Panc1 (cell line): ENCODE results near the gene SOWAHB. TPM values are rescaled to one million over a fixed set of nuclear protein-coding genes. Genes with fewer than 3 reads are reported as not detected.

Experiments used
- ATAC-seq: fragments of 200-7000 bp; cut with Tn5 transposase; 2 replicates; pipeline ENCODE4 v1.9.1; 2020; ENCODE audit warnings: mild to moderate bottlenecking, moderate library complexity
- BruUV-seq: library from RNA; stranded (reverse); fragments of 400-500 nt; replicated peaks from 2 replicates; lab custom pipeline; 2021; lab: Mats Ljungman, UMichigan
- CTCF ChIA-PET: fragments of 300-600 bp; sonication (Branson Sonifier 250); formaldehyde crosslinking; loops from one replicate; lab custom pipeline; 2022; ENCODE audit warnings: antibody characterized with exemption; lab: Charles Lee
- POLR2A ChIA-PET: fragments of 300-600 bp; sonication (Branson Sonifier 250); formaldehyde crosslinking; loops from one replicate; lab custom pipeline; 2022; ENCODE audit warnings: antibody characterized with exemption; lab: Charles Lee
- DNase-seq: peaks from one replicate; pipeline ENCODE4 v3.0.0-alpha.2; 2010; ENCODE audit warnings: low read depth, low spot score
- H3K27ac ChIP-seq: 2 replicates; pipeline ENCODE4 v1.5.1; 2011; ENCODE audit warnings: mild to moderate bottlenecking, low read length, inconsistent platforms
- H3K27me3 ChIP-seq: fragments of 200-500 bp; sonication (Bioruptor generic); 2 replicates; pipeline ENCODE4 v1.6.0; 2014; ENCODE audit warnings: low read length, inconsistent platforms; ENCODE audit not compliant: control insufficient read depth, insufficient read depth
- H3K36me3 ChIP-seq: fragments of 200-500 bp; sonication (Bioruptor generic); 2 replicates; pipeline ENCODE4 v1.5.1; 2014; ENCODE audit warnings: inconsistent platforms, mild to moderate bottlenecking, low read length, moderate library complexity; ENCODE audit not compliant: control insufficient read depth, insufficient read depth
- H3K4me1 ChIP-seq: 2 replicates; pipeline ENCODE4 v1.5.1; 2011; ENCODE audit warnings: inconsistent platforms, mild to moderate bottlenecking, low read length, moderate library complexity; ENCODE audit not compliant: control insufficient read depth, insufficient read depth
- H3K4me3 ChIP-seq, 2 experiments: 2 replicates each; pipeline ENCODE4 v1.5.1; 2011 to 2012; ENCODE audit warnings: low read depth in 2 of 2, low read length in 2 of 2, mild to moderate bottlenecking in 2 of 2, inconsistent platforms in 1 of 2, moderate library complexity in 1 of 2
- H3K9me3 ChIP-seq: fragments of 200-500 bp; sonication (Bioruptor generic); 2 replicates; pipeline ENCODE4 v1.5.1; 2014; ENCODE audit warnings: low read depth, mild to moderate bottlenecking, inconsistent platforms, low read length, moderate library complexity; ENCODE audit not compliant: control insufficient read depth, insufficient read depth
- POLR2AphosphoS5 ChIP-seq: IDR thresholded peaks from 2 replicates; pipeline ENCODE4 v1.6.1; 2012; ENCODE audit warnings: mild to moderate bottlenecking, low read depth, low read length, moderate library complexity
- SIN3A ChIP-seq: IDR thresholded peaks from 2 replicates; pipeline ENCODE4 v1.6.1; 2012; ENCODE audit warnings: low read depth, mild to moderate bottlenecking, low read length, moderate library complexity, borderline replicate concordance; ENCODE audit not compliant: insufficient read depth
- TCF7L2 ChIP-seq: IDR thresholded peaks from 2 replicates; pipeline ENCODE4 v1.6.1; 2011; ENCODE audit warnings: mild to moderate bottlenecking, low read depth, low read length, inconsistent platforms
- in situ Hi-C: cut with HindIII; loops from 2 replicates; pipeline ENCODE4 v1.10.0; 2016; ENCODE audit warnings: low sequenced_read_pairs, low pct_unique_long_range_greater_than_20kb
- intact Hi-C: fragments of 100-400 bp; cut with micrococcal nuclease; formaldehyde crosslinking; loops from one replicate; pipeline ENCODE4 v1.10.0; 2022; ENCODE audit not compliant: unreplicated experiment
- total RNA-seq: library from RNA; stranded (reverse); gene quantifications from one replicate; pipeline ENCODE4 v1.2.1, GENCODE V29; 2021; ENCODE audit not compliant: unreplicated experiment
- TF ChIP-seq, protein P1 (sequence below): fragments of 450-650 bp; IDR thresholded peaks from 2 replicates; pipeline ENCODE4 v1.5.1; 2017; ENCODE audit warnings: mild to moderate bottlenecking
- TF ChIP-seq, protein P2 (sequence below), 2 experiments: IDR thresholded peaks; 2 replicates each; pipeline ENCODE4 v1.6.1; 2011 to 2012; ENCODE audit warnings: low read depth in 2 of 2, control low read depth in 1 of 2, low read length in 1 of 2, mild to moderate bottlenecking in 1 of 2, moderate library complexity in 1 of 2; ENCODE audit not compliant: insufficient read depth in 1 of 2

The SOWAHB gene
- total RNA-seq, 1 experiment from 2014 or later, result 4.0 TPM

DNA sequence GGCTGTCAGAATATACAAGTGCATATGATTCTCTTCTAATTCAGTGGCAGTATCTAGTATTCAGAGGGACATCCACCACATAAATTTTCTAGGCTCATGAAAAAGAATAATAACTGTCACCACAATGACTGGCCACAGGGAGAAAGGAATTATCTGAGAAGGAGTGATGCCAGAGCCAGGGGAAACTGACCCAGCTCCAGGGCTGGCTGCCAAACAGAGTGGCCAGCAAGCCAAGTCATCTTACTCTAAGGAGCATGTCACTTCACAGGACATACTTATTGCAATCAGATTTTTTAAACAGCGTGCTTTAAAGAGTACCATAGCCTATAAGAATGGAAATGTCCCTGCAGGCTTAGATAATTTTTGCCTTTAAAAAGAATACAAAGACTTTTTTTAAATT, 45.8 kb upstream of the SOWAHB start:
- peaks cover 4% of the 10 kb centered on the region; the same call in 1 of the 2 replicates for H3K4me1 ChIP-seq
- H3K27ac ChIP-seq, result no peak overlapping the region
- intact Hi-C loops, result no loop called here
- in situ Hi-C loops, result no loop called here
- TF ChIP-seq, protein P1, sequence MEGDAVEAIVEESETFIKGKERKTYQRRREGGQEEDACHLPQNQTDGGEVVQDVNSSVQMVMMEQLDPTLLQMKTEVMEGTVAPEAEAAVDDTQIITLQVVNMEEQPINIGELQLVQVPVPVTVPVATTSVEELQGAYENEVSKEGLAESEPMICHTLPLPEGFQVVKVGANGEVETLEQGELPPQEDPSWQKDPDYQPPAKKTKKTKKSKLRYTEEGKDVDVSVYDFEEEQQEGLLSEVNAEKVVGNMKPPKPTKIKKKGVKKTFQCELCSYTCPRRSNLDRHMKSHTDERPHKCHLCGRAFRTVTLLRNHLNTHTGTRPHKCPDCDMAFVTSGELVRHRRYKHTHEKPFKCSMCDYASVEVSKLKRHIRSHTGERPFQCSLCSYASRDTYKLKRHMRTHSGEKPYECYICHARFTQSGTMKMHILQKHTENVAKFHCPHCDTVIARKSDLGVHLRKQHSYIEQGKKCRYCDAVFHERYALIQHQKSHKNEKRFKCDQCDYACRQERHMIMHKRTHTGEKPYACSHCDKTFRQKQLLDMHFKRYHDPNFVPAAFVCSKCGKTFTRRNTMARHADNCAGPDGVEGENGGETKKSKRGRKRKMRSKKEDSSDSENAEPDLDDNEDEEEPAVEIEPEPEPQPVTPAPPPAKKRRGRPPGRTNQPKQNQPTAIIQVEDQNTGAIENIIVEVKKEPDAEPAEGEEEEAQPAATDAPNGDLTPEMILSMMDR, result no peak
- TF ChIP-seq SIN3A (no peak), POLR2AphosphoS5 (no peak), TCF7L2 (no peak)
- TF ChIP-seq, protein P2, sequence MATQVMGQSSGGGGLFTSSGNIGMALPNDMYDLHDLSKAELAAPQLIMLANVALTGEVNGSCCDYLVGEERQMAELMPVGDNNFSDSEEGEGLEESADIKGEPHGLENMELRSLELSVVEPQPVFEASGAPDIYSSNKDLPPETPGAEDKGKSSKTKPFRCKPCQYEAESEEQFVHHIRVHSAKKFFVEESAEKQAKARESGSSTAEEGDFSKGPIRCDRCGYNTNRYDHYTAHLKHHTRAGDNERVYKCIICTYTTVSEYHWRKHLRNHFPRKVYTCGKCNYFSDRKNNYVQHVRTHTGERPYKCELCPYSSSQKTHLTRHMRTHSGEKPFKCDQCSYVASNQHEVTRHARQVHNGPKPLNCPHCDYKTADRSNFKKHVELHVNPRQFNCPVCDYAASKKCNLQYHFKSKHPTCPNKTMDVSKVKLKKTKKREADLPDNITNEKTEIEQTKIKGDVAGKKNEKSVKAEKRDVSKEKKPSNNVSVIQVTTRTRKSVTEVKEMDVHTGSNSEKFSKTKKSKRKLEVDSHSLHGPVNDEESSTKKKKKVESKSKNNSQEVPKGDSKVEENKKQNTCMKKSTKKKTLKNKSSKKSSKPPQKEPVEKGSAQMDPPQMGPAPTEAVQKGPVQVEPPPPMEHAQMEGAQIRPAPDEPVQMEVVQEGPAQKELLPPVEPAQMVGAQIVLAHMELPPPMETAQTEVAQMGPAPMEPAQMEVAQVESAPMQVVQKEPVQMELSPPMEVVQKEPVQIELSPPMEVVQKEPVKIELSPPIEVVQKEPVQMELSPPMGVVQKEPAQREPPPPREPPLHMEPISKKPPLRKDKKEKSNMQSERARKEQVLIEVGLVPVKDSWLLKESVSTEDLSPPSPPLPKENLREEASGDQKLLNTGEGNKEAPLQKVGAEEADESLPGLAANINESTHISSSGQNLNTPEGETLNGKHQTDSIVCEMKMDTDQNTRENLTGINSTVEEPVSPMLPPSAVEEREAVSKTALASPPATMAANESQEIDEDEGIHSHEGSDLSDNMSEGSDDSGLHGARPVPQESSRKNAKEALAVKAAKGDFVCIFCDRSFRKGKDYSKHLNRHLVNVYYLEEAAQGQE (IDR thresholded peaks at IDR 0.05; ENCODE audit: insufficient read depth in 1 of 2, low read depth in 2 of 2, low read length in 1 of 2), result no peak
- no peaks in the 10 kb centered on the region for H3K36me3 ChIP-seq
- CTCF ChIA-PET, result no interaction called here
- no peaks in the 10 kb centered on the region for H3K9me3 ChIP-seq
- H3K27me3 ChIP-seq, result no peaks in the 10 kb centered on the region
- no peak for DNase-seq
- ATAC-seq, result no peak
- POLR2A ChIA-PET, result no interaction called here
- no peak overlapping the region for H3K4me3 ChIP-seq
- no TSS peak for BruUV-seq

DNA sequence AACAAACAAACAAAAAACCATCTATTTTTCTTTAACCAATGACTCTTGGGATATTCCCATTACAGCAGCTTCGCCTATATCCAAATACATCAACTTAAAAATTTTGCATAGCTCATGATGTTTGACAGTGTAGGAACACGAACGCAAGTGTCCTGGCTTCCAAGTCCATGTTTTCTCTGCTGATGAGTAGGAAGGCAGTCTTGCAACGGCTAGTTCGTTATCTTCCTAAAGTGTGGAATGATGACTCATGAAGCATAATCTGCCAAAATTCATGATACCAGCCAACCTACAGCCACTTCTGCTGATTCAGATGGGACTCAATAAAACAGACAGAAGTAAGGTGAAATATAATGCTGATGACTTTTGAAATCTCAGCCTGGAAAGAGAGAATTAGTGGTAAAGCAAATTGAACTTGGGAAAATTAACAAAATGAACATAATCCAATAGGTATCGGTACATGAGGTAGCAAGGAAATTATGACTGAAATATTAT, 45.2 kb upstream of the SOWAHB start:
- ATAC-seq (no peak), DNase-seq (no peak)
- POLR2A ChIA-PET, result no interaction called here
- Histone ChIP-seq H3K27me3 (no peaks in the 10 kb centered on the region), H3K9me3 (no peaks in the 10 kb centered on the region), H3K27ac (no peak overlapping the region), H3K4me3 (no peak overlapping the region), H3K4me1 (peaks cover 4% of the 10 kb centered on the region; the same call in 1 of the 2 replicates), H3K36me3 (no peaks in the 10 kb centered on the region)
- CTCF ChIA-PET, result no interaction called here
- intact Hi-C loops (no loop called here), in situ Hi-C loops (no loop called here)
- TF ChIP-seq TCF7L2, result no peak
- TF ChIP-seq, protein P2 (IDR thresholded peaks at IDR 0.05; ENCODE audit: insufficient read depth in 1 of 2, low read depth in 2 of 2, low read length in 1 of 2), result no peak
- TF ChIP-seq SIN3A, result no peak
- TF ChIP-seq, protein P1, result no peak
- TF ChIP-seq POLR2AphosphoS5, result no peak
- BruUV-seq, result no TSS peak
